ENCODE measurements around the gene ACOXL. TPM values are rescaled to one million over a fixed set of nuclear protein-coding genes. Genes with fewer than 3 reads are reported as not detected.

The ACOXL gene
- total and polyA plus RNA-seq, 2 of the 8 experiments (the other 6 are each of a cell fraction or from before 2014, with no cell fraction given): 11.4 to 20.6 TPM

GRCh38 chr2:110876167-110876999, 144.0 kb downstream of the ACOXL start:
- Histone ChIP-seq H3K79me2 (ENCODE audit: control insufficient read depth in 1 of 2, insufficient read depth in 2 of 2, low read length in 2 of 2) (no peaks in the 10 kb centered on the region), H4K5ac (ENCODE audit: insufficient read length, low read depth, low read length) (no peak overlapping the region), H3K9me3 (ENCODE audit: insufficient read depth in 2 of 2, low read depth in 1 of 2, low read length in 1 of 2) (no peaks in the 10 kb centered on the region), H2BK120ac (replicated peaks; ENCODE audit: low read depth, low read length) (no peak overlapping the region), H3K56ac (replicated peaks; ENCODE audit: insufficient read length, low read depth, low read length) (no peak overlapping the region), H3K23me2 (ENCODE audit: low read depth, low read length) (no peaks in the 10 kb centered on the region), H4K20me1 (replicated peaks in 1 of 2; ENCODE audit: control insufficient read depth in 1 of 2, insufficient read depth in 2 of 2, low read length in 2 of 2) (no peaks in the 10 kb centered on the region), H3K4me3 (ENCODE audit: extremely low read depth in 1 of 4, insufficient read depth in 2 of 4, low read depth in 3 of 4, low read length in 4 of 4) (no peak overlapping the region), H3K9ac (replicated peaks in 1 of 4; ENCODE audit: extremely low read depth in 1 of 4, low read depth in 3 of 4, low read length in 3 of 4) (no peak overlapping the region), H3K27ac (ENCODE audit: low read depth, low read length) (no peak overlapping the region), H2BK20ac (ENCODE audit: low read length) (0 out of 2 replicates have a peak overlapping the region, but pooled peaks have one; percentile 8), H3K79me1 (ENCODE audit: low read depth, low read length) (no peaks in the 10 kb centered on the region), H3K18ac (ENCODE audit: extremely low read depth, low read length) (peak overlapping the region; percentile 48; the same call in 1 of the 2 replicates), H2AFZ (ENCODE audit: low read length) (no peak overlapping the region), H2BK12ac (ENCODE audit: low read depth, low read length) (no peak overlapping the region; the same call in 1 of the 2 replicates), H2BK5ac (ENCODE audit: low read depth, low read length) (no peak overlapping the region), H2BK15ac (ENCODE audit: low read length) (no peak overlapping the region), H3K36me3 (ENCODE audit: control insufficient read depth in 2 of 4, insufficient read depth in 4 of 4, low read length in 3 of 4) (peaks cover 0 to 2% (median under 1%) of the 10 kb centered on the region in 4 experiments; a peak in 1 of 8 replicates), H3K14ac (ENCODE audit: insufficient read length) (no peak overlapping the region), H3K4me1 (replicated peaks in 1 of 4; ENCODE audit: control insufficient read depth in 3 of 4, insufficient read depth in 4 of 4, low read length in 3 of 4) (peaks cover 0 to 12% (median 3%) of the 10 kb centered on the region in 4 experiments; a peak in 3 of 7 replicates), H3K23ac (ENCODE audit: insufficient read length) (no peak overlapping the region), H3K27me3 (replicated peaks in 1 of 4; ENCODE audit: control insufficient read depth in 3 of 4, extremely low read depth in 1 of 4, insufficient read depth in 3 of 4, low read length in 3 of 4) (no peaks in the 10 kb centered on the region), H3K4me2 (ENCODE audit: insufficient read depth in 1 of 2, low read depth in 2 of 2, low read length in 2 of 2) (no peak overlapping the region), H4K8ac (ENCODE audit: extremely low read depth, insufficient read depth, low read length) (peak overlapping the region; percentile 45), H2AK5ac (ENCODE audit: low read depth, low read length) (no peak overlapping the region), H4K91ac (replicated peaks; ENCODE audit: insufficient read length, low read length) (no peak overlapping the region), H3K4ac (replicated peaks; ENCODE audit: insufficient read length, low read depth, low read length) (no peak overlapping the region)
- TF ChIP-seq EGR1 (IDR thresholded peaks at IDR 0.05; ENCODE audit: borderline replicate concordance, low read depth, low read length) (no peak), CTCF (IDR thresholded peaks at IDR 0.05; ENCODE audit: control extremely low read depth in 1 of 3, insufficient read depth in 1 of 3, low read depth in 1 of 3, low read length in 3 of 3) (peak in 2 of 3 experiments; percentile 20 to 39; a peak in 2 of 4 replicates), CEBPB (IDR thresholded peaks at IDR 0.05; ENCODE audit: low read depth, low read length) (peak; percentile 78), RNF2 (IDR thresholded peaks at IDR 0.05; ENCODE audit: borderline replicate concordance, low read depth, low read length, missing control alignments, poor library complexity, severe bottlenecking) (no peak), RAD21 (IDR thresholded peaks at IDR 0.05 in 1 of 2, conservative IDR thresholded peaks at IDR 0.05 in 1 of 2; ENCODE audit: low read depth in 2 of 2, low read length in 2 of 2) (peak in 1 of 2 experiments; percentile 23; a peak in 1 of 4 replicates), RFX5 (IDR thresholded peaks at IDR 0.05; ENCODE audit: borderline replicate concordance, low read depth, low read length) (no peak)
- DNase-seq (ENCODE audit: low read depth in 1 of 2, low spot score in 2 of 2) (no peak), FAIRE-seq (no peak)
- POLR2A ChIA-PET (ENCODE audit: partially characterized antibody): interaction anchor here (1.0 kb wide), 1 partner anchor 17 kb away, joined by 3 read pairs; no protein-coding TSS in a partner anchor
- CTCF ChIA-PET (ENCODE audit: partially characterized antibody): interaction anchor here (0.5 to 7.0 kb wide), 33 partner anchors 7 to 1143 kb away, joined by 3 to 51 read pairs (median 4); no protein-coding TSS in a partner anchor
- 85% methylated on average over 18 of the region's 18 CpGs; no CpG with 5 or more reads in 1 of the 2 experiments for WGBS, 2 experiments (ENCODE audit: extremely low coverage in 1 of 2, insufficient coverage in 1 of 2, insufficient read length in 1 of 2, insufficient replicate concordance in 2 of 2, low coverage in 1 of 2, low lambda C conversion rate in 2 of 2, missing lambda C conversion rate in 1 of 2)
